GM12891 (cell line): ENCODE measurements around the gene HOXA1.

Source experiments
- DNase-seq: peaks from one replicate; pipeline ENCODE4 v3.0.0; 2011; ENCODE audit warnings: low spot score; ENCODE audit not compliant: insufficient read length
- FAIRE-seq: peaks from 2 replicates; lab custom pipeline; 2011; peaks lifted over from hg19 to GRCh38; lab: Jason Lieb, UNC
- PAX5 ChIP-seq: IDR thresholded peaks from 2 replicates; pipeline ENCODE4 v1.6.1; 2011; ENCODE audit warnings: low read length, moderate library complexity, mild to moderate bottlenecking; ENCODE audit not compliant: insufficient read depth, severe bottlenecking
- POLR2A ChIP-seq: IDR thresholded peaks from 2 replicates; pipeline ENCODE4 v1.6.1; 2011; ENCODE audit warnings: low read depth, low read length, control low read depth
- POLR2AphosphoS5 ChIP-seq: IDR thresholded peaks from 2 replicates; pipeline ENCODE4 v1.6.1; 2011; ENCODE audit warnings: low read depth, low read length, control low read depth
- POU2F2 ChIP-seq: IDR thresholded peaks from 2 replicates; pipeline ENCODE4 v1.6.1; 2011; ENCODE audit warnings: low read depth, mild to moderate bottlenecking, control low read depth, low read length, moderate library complexity
- SPI1 ChIP-seq: IDR thresholded peaks from 2 replicates; pipeline ENCODE4 v1.6.1; 2011; ENCODE audit warnings: low read depth, low read length, control low read depth
- TAF1 ChIP-seq: IDR thresholded peaks from 2 replicates; pipeline ENCODE4 v1.6.1; 2011; ENCODE audit warnings: low read depth, low read length, control low read depth

HOXA1 gene

DNA sequence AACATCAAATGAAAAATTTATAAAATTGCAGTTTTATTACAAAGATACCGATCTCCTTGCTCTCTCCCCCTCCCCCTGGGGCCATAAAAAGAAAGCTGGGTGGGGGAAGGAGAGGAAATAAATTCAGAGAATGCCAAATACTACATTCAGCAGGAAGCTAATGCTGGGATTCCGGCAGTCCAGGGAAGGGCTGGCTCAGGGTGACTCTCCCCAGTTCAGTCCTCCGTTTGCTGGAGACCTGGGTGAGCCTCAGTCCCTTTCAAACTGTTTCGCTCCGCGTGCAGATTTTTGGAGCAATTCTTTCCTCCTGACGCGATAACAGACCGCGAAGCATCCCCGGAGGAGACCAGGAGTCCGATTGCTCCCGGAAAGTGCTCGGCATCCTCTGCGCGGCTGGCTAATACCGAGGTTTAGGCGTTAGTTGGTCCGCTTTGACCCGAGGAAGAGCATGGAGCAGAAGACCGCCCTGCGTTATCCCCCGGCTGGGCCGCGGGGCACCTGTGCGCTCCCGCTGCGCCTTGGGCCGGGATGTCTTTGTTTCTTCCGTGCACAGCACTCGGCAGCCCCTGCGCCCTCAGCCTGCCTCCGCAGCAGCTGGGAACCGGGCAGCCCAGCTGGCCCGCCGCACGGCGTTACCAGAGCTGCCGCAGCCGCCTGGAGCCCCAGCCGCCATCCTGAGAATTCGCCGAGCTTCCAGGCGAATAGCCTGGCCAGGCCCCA, 10.5 kb upstream of the HOXA1 start:
- no peak for TF ChIP-seq PAX5
- TF ChIP-seq POLR2A, result no peak
- TF ChIP-seq TAF1, result no peak
- no peak for TF ChIP-seq POLR2AphosphoS5
- no peak for TF ChIP-seq SPI1
- TF ChIP-seq POU2F2, result no peak
- FAIRE-seq, result no peak
- DNase-seq, result no peak

DNA sequence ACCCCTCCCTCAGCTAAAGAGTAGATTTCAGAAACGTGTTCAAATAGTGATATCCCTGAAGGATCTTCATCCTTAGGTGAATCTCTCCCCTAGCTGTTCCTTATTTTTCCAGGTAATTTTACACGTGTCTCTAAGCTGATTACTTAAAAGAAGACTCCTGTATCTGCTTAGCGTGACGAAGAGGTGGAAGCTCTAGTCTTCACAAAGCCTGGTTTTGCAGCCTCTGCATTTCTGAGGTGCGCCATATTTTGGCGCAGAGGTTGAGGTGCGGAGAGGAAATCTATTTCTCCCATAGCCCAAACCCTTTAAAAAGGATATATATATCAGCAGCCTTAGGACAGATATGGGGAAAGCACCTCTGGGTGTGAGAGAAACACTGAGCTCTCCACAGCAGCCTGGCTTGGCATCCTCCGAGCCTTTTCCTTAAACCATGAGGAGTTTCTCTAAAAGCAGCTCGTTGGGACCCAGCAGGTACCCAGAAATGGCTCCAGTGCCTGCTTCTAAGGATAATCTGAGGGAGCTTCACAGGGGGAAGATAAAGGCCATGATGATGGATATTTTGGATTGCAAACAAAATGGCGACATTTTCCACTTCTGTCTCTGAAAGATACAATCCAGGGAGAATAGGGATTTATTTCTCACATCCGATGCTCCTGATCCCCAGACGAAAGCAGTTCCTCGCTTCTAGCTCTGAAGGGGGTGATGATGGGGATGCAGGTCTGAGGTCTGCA, 9.7 kb upstream of the HOXA1 start:
- TF ChIP-seq PAX5 (no peak), POLR2AphosphoS5 (no peak), POLR2A (no peak), SPI1 (no peak), POU2F2 (no peak), TAF1 (no peak)
- FAIRE-seq (no peak), DNase-seq (no peak)

DNA sequence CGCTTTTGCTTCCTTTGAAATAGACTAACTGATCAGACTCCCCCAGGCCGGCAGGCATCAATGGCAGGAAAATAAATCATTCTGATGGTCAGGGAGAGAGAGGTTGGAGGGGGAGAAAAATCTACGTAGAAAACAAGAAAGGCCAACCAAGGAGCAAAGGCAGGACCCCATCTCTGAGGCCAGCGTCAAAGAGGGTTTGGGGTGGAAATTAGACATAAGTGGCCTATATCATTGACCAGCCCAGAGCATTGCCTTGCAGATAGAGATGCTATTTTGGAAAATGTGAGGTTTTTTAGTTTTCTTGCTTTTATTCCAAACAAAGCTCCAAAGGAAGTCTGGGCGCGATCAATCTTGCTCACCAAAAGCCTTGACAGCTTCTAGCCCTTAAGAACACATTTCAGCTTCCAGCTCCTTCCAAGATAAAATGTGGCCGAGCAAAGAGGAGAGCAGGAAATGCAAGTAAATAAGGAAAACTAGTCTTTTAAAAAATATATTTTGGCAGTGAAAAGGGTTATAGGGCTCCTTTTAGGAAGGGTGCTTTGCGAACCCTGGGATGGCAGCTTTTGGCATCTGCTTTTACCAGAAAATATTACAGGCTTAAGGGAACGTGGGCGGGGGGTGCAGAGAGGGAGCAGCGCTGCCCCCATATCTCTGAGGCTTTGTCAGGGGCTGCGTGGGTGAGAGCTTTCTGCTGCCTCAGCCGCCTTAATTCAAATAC, 8.7 kb upstream of the HOXA1 start:
- no peak for DNase-seq
- no peak for FAIRE-seq
- TF ChIP-seq SPI1, result no peak
- no peak for TF ChIP-seq POLR2AphosphoS5
- TF ChIP-seq POLR2A, result no peak
- TF ChIP-seq POU2F2, result no peak
- no peak for TF ChIP-seq PAX5
- TF ChIP-seq TAF1, result no peak

DNA sequence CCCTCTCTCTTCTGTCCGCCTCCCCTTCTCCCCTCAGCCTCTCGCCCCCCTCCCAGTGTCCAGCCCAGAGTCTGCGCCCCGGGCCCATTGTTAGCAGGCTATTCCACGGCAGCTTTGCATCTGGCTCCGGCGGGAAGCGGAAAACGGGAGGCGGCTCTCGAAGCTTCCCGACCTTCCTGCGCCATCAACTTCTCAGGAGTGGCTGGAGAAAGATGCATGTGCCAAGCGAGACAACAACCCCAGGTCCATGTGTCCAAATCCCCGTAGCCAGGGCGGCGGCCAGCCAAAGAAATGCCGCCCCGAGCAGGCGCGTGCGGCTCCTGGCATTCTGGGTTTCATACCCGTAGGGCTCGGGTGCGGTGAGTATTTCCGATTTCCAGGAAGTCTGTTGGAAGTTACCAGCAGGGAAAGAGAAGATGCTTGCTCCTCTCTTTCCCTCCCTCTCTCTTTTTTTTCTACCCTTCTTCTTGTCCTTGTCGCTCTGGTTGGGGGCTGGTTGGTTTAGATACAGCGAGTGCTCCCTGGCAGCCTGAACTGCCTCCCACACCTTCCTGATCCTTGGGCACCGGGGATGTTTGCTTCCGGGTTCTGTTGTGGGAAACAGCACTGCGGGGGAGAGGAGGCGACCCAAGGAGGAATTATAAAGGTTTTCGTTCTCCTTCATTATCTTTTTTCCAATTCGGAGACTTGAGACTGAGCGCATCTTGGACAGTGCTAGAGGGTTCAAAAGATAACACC, 7.9 kb upstream of the HOXA1 start:
- FAIRE-seq (no peak), DNase-seq (no peak)
- TF ChIP-seq PAX5, result no peak
- TF ChIP-seq POLR2AphosphoS5, result no peak
- no peak for TF ChIP-seq SPI1

DNA sequence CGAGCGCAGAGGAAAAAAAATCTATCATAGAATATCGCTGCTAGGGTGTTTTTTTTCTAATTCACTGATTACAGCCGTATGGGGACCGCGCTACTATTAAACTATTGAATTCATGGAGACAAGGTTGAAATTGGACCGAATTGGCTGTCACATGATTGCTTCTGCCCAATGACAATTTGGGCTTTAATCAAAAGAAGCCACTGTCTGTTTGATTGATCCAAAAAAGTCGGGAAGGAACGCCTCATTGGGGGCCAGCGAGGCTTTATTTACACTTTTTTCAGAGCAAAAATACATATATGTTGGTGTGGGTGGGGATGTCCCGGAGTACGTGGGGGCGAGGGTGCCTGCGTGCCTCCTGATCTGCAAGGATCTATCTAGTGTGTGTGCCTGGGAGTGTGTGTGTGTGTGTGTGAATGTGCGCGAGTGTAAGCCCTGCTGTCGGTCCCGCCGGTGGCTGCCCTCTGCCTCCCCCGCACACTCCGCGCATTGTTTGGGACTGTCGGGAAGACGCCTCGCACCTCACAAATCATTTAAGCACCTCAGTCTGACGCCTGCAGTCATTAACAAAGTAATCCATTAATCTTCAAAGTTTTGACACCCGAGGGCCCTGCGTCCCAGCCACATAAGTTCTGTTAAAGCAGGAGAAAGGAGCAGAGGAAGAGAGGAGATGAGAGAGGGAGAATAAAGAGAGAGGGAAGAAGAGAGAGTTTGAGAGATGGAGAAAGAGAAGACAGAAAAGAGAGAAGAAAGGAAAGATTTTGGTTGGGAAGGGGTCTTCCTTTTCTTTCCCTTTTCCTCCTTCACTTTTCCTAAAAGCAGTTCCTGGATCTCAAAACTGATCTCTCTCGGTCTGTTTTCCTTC, 7.0 kb upstream of the HOXA1 start, which contains the start of gene HOXA2:
Gene HOXA2, minus strand, starts transcription at position 103 of the 862 bp plus-strand sequence. CDS start 183 bp downstream, outside the sequence.
- FAIRE-seq (no peak), DNase-seq (no peak)

DNA sequence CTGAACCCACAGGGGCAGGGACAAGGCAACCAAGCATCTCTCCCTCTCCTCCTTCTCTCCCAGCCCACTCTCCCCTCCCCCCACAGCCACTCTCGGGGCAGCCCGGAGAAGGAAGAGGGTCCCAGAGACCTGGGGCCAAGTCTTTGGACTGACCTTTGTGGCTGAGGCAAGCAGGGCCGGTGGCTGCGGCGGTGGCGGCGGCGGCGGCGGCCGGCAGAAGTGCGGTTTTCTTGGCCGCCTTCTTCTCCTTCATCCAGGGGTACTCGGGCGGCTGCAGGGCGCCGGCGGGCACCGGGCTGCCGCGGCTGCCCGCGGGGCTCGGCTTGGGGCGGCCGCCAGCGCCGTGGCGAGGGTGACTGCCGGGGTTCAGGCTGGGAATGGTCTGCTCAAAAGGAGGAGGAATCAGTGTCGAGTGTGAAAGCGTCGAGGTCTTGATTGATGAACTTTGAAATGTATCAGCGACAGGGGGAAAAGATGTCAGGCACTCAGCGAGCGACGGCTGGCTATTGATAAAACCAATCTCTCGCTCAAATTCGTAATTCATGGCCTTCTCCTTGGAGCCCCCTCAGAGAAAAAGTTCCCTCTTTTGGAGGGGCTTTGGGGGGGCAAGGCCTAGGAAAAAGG, 6.3 kb upstream of the HOXA1 start:
- FAIRE-seq, result no peak
- DNase-seq, result no peak
- TF ChIP-seq SPI1 (no peak), POLR2A (no peak), TAF1 (no peak), POU2F2 (no peak), PAX5 (no peak), POLR2AphosphoS5 (no peak)

More for the DNA sequence above, 7.0 kb upstream of the HOXA1 start, which contains the start of gene HOXA2:
- TF ChIP-seq PAX5 (no peak), SPI1 (no peak), TAF1 (no peak), POLR2A (no peak), POU2F2 (no peak), POLR2AphosphoS5 (no peak)

DNA sequence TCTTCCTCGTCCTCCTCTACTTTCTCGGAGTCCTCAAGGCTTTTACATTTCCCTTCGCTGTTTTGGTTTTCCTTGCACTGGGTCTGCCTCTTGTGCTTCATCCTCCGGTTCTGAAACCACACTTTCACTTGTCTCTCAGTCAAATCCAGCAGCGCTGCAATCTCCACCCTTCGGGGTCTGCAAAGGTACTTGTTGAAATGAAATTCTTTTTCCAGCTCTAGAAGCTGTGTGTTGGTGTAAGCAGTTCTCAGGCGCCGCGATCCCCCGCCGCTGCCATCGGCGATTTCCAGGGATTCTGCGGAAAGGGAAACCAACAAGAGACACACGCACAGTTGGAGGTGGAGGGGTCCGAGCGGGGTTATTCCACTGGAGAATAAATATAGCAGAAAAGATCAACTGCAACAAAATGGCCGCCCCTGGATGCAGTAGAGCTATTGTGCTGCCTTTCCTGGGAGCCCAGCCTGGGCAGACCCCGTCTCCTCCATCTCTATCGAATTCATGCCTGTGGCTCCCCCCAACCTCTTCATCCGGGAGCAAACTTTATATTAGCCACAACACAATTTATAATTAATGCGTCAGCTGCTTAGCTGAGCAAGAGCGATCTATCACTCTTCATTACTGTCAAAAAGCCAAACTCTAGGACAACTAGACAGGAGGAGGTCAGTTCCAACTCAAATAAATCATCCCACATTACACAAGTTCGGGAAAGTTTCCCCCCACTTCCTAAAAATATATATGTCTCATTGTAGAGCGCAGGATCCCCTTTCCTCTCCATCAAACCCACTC, 5.6 kb upstream of the HOXA1 start:
- TF ChIP-seq POLR2A (no peak), PAX5 (no peak), SPI1 (no peak), TAF1 (no peak), POLR2AphosphoS5 (no peak), POU2F2 (no peak)
- no peak for DNase-seq
- no peak for FAIRE-seq
